GM19043 (cell line): Measurements from ENCODE around the gene TM2D1.
"Not testable (repeated sequence)": the region's sequence is repeated elsewhere in the genome, so short reads cannot be mapped to it uniquely, and the experiment has no call there.

Source experiments
- ATAC-seq: cut with Tn5 transposase; IDR thresholded peaks from one replicate; pipeline ENCODE4 v1.9.1; 2021; ENCODE audit warnings: low read depth; ENCODE audit not compliant: unreplicated experiment

The TM2D1 gene

GRCh38 chr1:61718996-61719663, 5.8 kb downstream of the TM2D1 start:
- ATAC-seq, result not testable (repeated sequence)

- ATAC-seq, result no peak
These were observed 13.0 kb downstream of the TM2D1 start for GRCh38 chr1:61711969-61712368.

GRCh38 chr1:61711257-61711656, 13.7 kb downstream of the TM2D1 start:
- not testable (repeated sequence) for ATAC-seq

GRCh38 chr1:61709908-61710289, 15.0 kb downstream of the TM2D1 start:
- ATAC-seq, result no peak

- no peak for ATAC-seq
These were observed 15.7 kb downstream of the TM2D1 start for GRCh38 chr1:61708953-61709907.

- ATAC-seq, result no peak
These were observed 24.8 kb downstream of the TM2D1 start for GRCh38 chr1:61699911-61700851.

- ATAC-seq, result no peak
These were observed 32.7 kb downstream of the TM2D1 start for GRCh38 chr1:61692155-61692800.

- no peak for ATAC-seq
These were observed 37.0 kb downstream of the TM2D1 start for GRCh38 chr1:61687901-61688300.

- ATAC-seq, result no peak
These were observed 42.0 kb downstream of the TM2D1 start for GRCh38 chr1:61682891-61683290.

GRCh38 chr1:61680500-61680899, 44.4 kb downstream of the TM2D1 start:
- ATAC-seq, result no peak

- ATAC-seq, result not testable (repeated sequence)
These were observed 48.1 kb downstream of the TM2D1 start for GRCh38 chr1:61676881-61677280.

GRCh38 chr1:61674221-61674620, 50.7 kb downstream of the TM2D1 start:
- ATAC-seq, result no peak

GRCh38 chr1:61672376-61672775, 52.6 kb downstream of the TM2D1 start:
- no peak for ATAC-seq

- no peak for ATAC-seq
These were observed 54.5 kb downstream of the TM2D1 start for GRCh38 chr1:61670445-61670844.

GRCh38 chr1:61670016-61670415, 54.9 kb downstream of the TM2D1 start:
- ATAC-seq, result no peak

- no peak for ATAC-seq
These were observed 65.9 kb downstream of the TM2D1 start for GRCh38 chr1:61659061-61659460.

- no peak for ATAC-seq
These were observed 69.5 kb downstream of the TM2D1 start for GRCh38 chr1:61655453-61655852.

GRCh38 chr1:61654067-61654466, 70.9 kb downstream of the TM2D1 start:
- ATAC-seq, result no peak

GRCh38 chr1:61648983-61649742, 75.8 kb downstream of the TM2D1 start:
- no peak for ATAC-seq
